RWPE1 (cell line): ENCODE results near the gene RRM2.

ENCODE experiments used
- CTCF ChIA-PET: fragments of 350-600 bp; sonication (Branson Sonifier 250); formaldehyde crosslinking; extraction: SDS; loops from one replicate; lab custom pipeline; 2021; lab: Yijun Ruan, JAX
- POLR2A ChIA-PET: fragments of 400-600 bp; formaldehyde crosslinking; extraction: SDS; loops from one replicate; lab custom pipeline; 2020; ENCODE audit warnings: antibody characterized with exemption; ENCODE audit not compliant: low non-redundant PET; lab: Yijun Ruan, JAX
- DNase-seq: peaks from one replicate; pipeline ENCODE4 v3.0.0; 2012; ENCODE audit warnings: low spot score
- H3K27ac ChIP-seq: fragments of 450-650 bp; 2 replicates; pipeline ENCODE4 v1.5.1; 2017
- TF ChIP-seq, protein P1 (sequence below): fragments of 450-650 bp; conservative IDR thresholded peaks from 2 replicates; pipeline ENCODE4 v1.5.1; 2017; ENCODE audit warnings: low read depth, mild to moderate bottlenecking

Gene RRM2

DNA sequence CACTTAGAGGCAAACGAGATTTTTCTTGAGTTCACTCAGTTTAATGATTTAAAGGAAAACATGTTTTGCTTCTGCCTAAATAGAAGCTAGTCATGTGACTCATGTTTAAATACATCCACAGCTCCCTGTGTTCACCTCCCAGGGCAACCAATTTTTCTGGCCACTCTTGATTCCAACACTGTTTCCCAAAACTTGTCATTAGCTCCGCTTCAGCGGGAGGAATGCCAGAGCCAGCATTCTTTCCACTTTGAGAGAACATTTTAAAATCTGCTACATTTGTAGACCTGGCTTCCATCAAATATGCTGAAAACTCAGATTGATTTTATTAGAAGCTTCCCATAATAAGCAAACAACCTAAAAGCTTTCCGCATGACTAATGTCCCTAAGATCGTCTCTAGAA lies 39.5 kb upstream of the RRM2 start:
- ChIA-PET CTCF (interaction anchor here (0.8 to 2.1 kb wide), 3 partner anchors 11 to 352 kb away, joined by 3 to 10 read pairs (median 4); no protein-coding TSS in a partner anchor), POLR2A (no interaction called here)
- no peak for DNase-seq
- TF ChIP-seq, protein P1, sequence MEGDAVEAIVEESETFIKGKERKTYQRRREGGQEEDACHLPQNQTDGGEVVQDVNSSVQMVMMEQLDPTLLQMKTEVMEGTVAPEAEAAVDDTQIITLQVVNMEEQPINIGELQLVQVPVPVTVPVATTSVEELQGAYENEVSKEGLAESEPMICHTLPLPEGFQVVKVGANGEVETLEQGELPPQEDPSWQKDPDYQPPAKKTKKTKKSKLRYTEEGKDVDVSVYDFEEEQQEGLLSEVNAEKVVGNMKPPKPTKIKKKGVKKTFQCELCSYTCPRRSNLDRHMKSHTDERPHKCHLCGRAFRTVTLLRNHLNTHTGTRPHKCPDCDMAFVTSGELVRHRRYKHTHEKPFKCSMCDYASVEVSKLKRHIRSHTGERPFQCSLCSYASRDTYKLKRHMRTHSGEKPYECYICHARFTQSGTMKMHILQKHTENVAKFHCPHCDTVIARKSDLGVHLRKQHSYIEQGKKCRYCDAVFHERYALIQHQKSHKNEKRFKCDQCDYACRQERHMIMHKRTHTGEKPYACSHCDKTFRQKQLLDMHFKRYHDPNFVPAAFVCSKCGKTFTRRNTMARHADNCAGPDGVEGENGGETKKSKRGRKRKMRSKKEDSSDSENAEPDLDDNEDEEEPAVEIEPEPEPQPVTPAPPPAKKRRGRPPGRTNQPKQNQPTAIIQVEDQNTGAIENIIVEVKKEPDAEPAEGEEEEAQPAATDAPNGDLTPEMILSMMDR = no peak
- H3K27ac ChIP-seq = no peak overlapping the region

DNA sequence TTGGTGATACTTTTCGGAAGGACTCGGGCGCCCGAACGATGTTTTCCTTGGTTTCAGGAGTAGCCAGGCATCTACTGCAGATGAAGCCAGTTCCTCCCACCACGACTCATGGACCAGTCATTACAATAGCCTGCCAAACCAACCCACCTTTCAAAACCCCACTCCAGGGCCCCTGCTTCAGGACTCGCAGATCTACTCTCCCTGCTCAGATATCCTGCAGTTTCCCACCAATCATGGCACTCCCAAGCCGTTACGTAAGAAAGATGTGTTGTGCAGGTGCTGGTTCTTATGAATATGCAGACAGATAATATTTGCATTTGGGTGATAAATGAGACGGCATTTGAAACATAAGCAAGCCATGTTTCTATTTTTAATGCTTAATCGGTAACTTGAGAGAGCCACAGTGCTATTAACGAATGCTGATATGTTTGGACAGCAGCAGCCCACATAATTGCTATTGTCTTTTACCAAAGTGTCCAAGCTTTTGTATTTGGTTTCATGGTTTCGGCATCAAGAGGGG lies 38.8 kb upstream of the RRM2 start:
- CTCF ChIA-PET = interaction anchor here (0.9 to 2.4 kb wide), 2 partner anchors 13 to 351 kb away, joined by 4 to 13 read pairs; no protein-coding TSS in a partner anchor
- H3K27ac ChIP-seq = no peak overlapping the region
- POLR2A ChIA-PET = no interaction called here
- DNase-seq = no peak
- TF ChIP-seq, protein P1 = no peak

DNA sequence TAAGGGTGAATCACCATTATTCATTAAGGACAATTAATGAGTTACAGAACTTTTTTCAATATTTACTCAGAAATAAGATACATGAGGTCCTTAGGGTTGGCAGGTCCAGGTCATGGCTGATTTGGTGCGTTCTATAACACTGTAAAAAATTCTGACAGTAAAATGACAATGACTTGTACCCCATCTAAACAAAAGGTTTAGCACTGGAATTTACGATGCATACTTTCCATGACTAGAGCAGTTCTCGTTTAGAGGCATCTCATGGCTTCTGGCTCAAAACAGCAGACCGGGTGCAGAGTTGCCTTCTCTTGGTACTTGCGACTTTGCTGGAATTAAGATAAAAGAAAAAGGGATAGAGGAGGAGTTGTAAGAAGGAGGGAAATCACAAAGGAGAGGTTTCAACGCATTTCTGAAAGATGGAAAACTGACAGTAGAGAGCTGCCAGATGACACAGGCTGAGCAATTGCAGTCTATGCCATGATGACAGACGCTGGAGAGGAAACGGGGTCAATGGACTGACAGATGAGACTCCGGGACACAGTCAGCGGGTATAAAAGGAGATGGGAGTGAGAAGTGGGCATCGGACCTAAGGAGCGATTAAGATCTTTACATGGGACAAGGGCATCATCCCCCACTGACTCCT lies 38.2 kb upstream of the RRM2 start:
- TF ChIP-seq, protein P1 = no peak
- no peak for DNase-seq
- ChIA-PET POLR2A (no interaction called here), CTCF (interaction anchor here (2.4 kb wide), 1 partner anchor 13 kb away, joined by 13 read pairs; no protein-coding TSS in a partner anchor)
- no peak overlapping the region for H3K27ac ChIP-seq

DNA sequence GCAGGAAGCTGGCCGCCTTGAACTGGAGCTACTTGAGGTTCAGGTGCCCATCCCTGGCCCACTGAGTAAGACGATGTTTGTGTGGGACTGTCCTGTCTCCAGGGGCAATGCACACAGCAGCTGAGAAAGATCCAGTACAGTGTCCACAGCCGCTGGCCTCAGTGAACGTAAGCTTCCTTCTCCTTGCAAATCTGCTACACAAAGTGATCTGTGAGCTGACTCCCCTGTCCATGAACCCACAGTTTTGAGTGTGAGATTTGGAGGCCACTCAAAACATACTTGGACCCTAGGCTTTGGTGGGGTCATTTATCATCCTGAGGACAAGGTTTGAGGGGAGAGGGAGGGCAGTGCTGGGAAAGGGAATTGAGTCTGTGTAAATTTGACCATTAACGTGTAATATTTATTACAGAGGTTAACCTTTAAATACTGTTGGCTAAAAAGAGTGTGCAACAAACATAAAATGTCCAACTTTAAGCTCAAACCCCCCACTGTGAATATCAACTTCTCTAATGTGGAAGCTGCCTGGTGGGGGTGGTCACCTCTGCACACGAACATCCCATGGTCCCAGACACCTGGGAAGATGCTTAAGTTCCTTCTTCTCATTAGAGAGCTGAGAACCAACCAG lies 37.4 kb upstream of the RRM2 start:
- TF ChIP-seq, protein P1 = no peak
- ChIA-PET POLR2A (no interaction called here), CTCF (interaction anchor here (0.6 to 2.4 kb wide), 4 partner anchors 12 to 350 kb away, joined by 3 to 13 read pairs (median 6); no protein-coding TSS in a partner anchor)
- DNase-seq = no peak
- H3K27ac ChIP-seq = no peak overlapping the region

DNA sequence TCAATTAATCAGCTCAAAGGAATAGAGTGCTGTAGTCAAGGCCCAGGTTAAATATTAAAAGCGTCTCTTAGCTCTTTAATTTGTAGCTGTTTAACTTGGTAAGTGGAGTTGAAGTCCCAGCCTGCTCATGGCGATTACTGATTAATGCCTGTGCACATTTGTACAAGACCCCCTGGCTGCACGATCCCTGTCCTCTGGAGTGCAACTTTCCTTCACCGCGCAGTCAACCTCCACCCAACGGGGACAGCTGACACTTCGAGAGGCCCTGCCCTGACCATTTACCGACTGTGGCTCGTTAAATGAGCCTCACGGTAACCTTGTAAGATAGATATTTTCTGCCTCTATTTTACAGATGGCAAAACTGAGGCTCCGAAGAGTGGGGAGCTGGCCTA lies 36.9 kb upstream of the RRM2 start:
- TF ChIP-seq, protein P1 = no peak
- no peak overlapping the region for H3K27ac ChIP-seq
- ChIA-PET CTCF (interaction anchor here (0.6 to 2.4 kb wide), 5 partner anchors 11 to 349 kb away, joined by 3 to 13 read pairs (median 6); no protein-coding TSS in a partner anchor), POLR2A (no interaction called here)
- no peak for DNase-seq

DNA sequence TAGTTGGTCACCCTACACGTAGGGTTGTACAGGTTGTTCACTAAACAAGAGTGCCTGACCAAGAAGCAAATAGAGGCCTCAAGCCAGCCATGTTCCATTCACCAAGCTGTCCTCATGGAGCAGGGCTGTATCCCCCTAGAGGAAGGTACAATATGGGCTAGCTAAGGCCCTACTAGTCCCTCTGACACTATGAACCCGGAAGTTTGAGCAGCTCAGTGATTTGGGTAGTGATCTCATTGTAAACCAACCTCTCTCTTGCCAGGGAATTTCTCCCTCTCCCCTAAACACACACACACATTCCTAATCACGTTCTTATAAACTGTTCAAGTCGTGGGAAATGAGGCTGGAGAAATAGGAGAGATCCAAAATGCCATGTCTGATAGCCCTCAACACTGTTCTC lies 35.6 kb upstream of the RRM2 start:
- no peak overlapping the region for H3K27ac ChIP-seq
- TF ChIP-seq, protein P1 = no peak
- no peak for DNase-seq
- CTCF ChIA-PET = interaction anchor here (0.6 to 1.2 kb wide), 2 partner anchors 10 to 25 kb away, joined by 4 read pairs; no protein-coding TSS in a partner anchor
- POLR2A ChIA-PET = no interaction called here
